H1 (cell line): ENCODE data around the gene HDAC9.

ENCODE experiments used
- EP300 ChIP-seq, 2 experiments: IDR thresholded peaks; 1 replicate in 1 of 2; 2 replicates in 1 of 2; pipeline ENCODE4 v1.6.1; 2011 to 2012; ENCODE audit warnings: low read depth in 2 of 2, low read length in 2 of 2, mild to moderate bottlenecking in 2 of 2, borderline replicate concordance in 1 of 2, inconsistent platforms in 1 of 2, moderate library complexity in 1 of 2
- EZH2 ChIP-seq: fragments of 200-600 bp; sonication (generic); IDR thresholded peaks from 2 replicates; pipeline ENCODE4 v1.7.1; 2012; ENCODE audit warnings: low read depth, mild to moderate bottlenecking, moderate library complexity, low read length, inconsistent platforms; ENCODE audit not compliant: severe bottlenecking
- KDM1A ChIP-seq: fragments of 200-600, 300-600 bp; sonication (generic); IDR thresholded peaks from 2 replicates; pipeline ENCODE4 v1.7.1; 2016; ENCODE audit warnings: mild to moderate bottlenecking, low read length, borderline replicate concordance
- MAFK ChIP-seq: IDR thresholded peaks from 2 replicates; pipeline ENCODE4 v1.6.1; 2012; ENCODE audit warnings: low read depth, mild to moderate bottlenecking, improper control_type of control experiment, low read length
- NRF1 ChIP-seq: IDR thresholded peaks from 2 replicates; pipeline ENCODE4 v1.6.1; 2011; ENCODE audit warnings: mild to moderate bottlenecking, low read depth, low read length, improper control_type of control experiment
- POLR2A ChIP-seq, 2 experiments: IDR thresholded peaks; 1 replicate in 1 of 2; 2 replicates in 1 of 2; pipeline ENCODE4 v1.6.1; 2011; ENCODE audit warnings: low read depth in 2 of 2, low read length in 2 of 2, mild to moderate bottlenecking in 2 of 2; ENCODE audit errors: control extremely low read depth in 1 of 2
- SIN3A ChIP-seq, 2 experiments: IDR thresholded peaks in 1 of 2; conservative IDR thresholded peaks in 1 of 2; 2 replicates each; pipeline ENCODE4 v1.6.1; 2011 to 2012; ENCODE audit warnings: low read length in 2 of 2, improper control_type of control experiment in 1 of 2, low read depth in 1 of 2, mild to moderate bottlenecking in 1 of 2
- SIRT6 ChIP-seq: IDR thresholded peaks from one replicate; pipeline ENCODE4 v1.7.1; 2012; ENCODE audit warnings: low read length, inconsistent platforms
- TAF1 ChIP-seq: IDR thresholded peaks from 2 replicates; pipeline ENCODE4 v1.6.1; 2011; ENCODE audit warnings: mild to moderate bottlenecking, low read depth, low read length
- TF ChIP-seq, protein P1 (sequence below), 3 experiments: IDR thresholded peaks; 1 replicate in 2 of 3; 2 replicates in 1 of 3; pipeline versions ENCODE4 v1.5.1 to v1.6.1; 2011; ENCODE audit warnings: low read length in 3 of 3, mild to moderate bottlenecking in 3 of 3, inconsistent platforms in 2 of 3, low read depth in 1 of 3, moderate library complexity in 1 of 3; ENCODE audit not compliant: insufficient read depth in 1 of 3; ENCODE audit errors: control extremely low read depth in 1 of 3
- TF ChIP-seq, protein P2 (sequence below): IDR thresholded peaks from 2 replicates; pipeline ENCODE4 v1.6.1; 2011; ENCODE audit warnings: low read depth, mild to moderate bottlenecking, low read length; ENCODE audit not compliant: insufficient read depth

DNA sequence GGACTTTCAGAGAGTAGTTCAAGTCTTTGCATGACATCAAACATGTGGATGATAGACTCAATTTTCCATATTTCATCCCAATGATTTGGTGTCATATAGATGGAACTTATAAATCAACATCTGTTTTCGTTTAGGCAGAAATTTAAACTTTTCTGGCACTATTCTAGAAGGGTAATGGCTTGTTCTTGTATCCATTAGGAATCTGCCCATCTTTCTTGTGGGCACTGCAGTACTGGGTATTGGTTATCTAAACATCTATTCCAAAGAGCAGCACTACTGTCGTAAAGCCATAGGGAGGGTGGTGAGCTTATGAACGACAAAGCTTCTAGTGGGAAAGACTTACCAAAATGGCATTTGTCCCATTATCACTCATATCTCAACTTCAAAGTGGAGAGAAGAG is 348.4 kb downstream of the HDAC9 start:
- TF ChIP-seq EP300 (IDR thresholded peaks at IDR 0.05; ENCODE audit: borderline replicate concordance in 1 of 2, low read depth in 2 of 2, low read length in 2 of 2) (no peak), MAFK (no peak), POLR2A (IDR thresholded peaks at IDR 0.05; ENCODE audit: control extremely low read depth in 1 of 2, low read depth in 2 of 2, low read length in 2 of 2) (no peak), SIN3A (conservative IDR thresholded peaks at IDR 0.05 in 1 of 2, IDR thresholded peaks at IDR 0.05 in 1 of 2; ENCODE audit: low read depth in 1 of 2, low read length in 2 of 2) (no peak), EZH2 (no peak), TAF1 (no peak), SIRT6 (no peak), NRF1 (no peak), KDM1A (no peak)
- TF ChIP-seq, protein P1, sequence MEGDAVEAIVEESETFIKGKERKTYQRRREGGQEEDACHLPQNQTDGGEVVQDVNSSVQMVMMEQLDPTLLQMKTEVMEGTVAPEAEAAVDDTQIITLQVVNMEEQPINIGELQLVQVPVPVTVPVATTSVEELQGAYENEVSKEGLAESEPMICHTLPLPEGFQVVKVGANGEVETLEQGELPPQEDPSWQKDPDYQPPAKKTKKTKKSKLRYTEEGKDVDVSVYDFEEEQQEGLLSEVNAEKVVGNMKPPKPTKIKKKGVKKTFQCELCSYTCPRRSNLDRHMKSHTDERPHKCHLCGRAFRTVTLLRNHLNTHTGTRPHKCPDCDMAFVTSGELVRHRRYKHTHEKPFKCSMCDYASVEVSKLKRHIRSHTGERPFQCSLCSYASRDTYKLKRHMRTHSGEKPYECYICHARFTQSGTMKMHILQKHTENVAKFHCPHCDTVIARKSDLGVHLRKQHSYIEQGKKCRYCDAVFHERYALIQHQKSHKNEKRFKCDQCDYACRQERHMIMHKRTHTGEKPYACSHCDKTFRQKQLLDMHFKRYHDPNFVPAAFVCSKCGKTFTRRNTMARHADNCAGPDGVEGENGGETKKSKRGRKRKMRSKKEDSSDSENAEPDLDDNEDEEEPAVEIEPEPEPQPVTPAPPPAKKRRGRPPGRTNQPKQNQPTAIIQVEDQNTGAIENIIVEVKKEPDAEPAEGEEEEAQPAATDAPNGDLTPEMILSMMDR (IDR thresholded peaks at IDR 0.05; ENCODE audit: control extremely low read depth in 1 of 3, insufficient read depth in 1 of 3, low read depth in 1 of 3, low read length in 3 of 3): no peak
- TF ChIP-seq, protein P2, sequence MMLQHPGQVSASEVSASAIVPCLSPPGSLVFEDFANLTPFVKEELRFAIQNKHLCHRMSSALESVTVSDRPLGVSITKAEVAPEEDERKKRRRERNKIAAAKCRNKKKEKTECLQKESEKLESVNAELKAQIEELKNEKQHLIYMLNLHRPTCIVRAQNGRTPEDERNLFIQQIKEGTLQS: no peak
